HEK293 (cell line): ENCODE data around the gene CDC42EP5.

Experiments
- CTCF ChIA-PET: fragments of 350-600 bp; formaldehyde crosslinking; extraction: SDS; loops from one replicate; lab custom pipeline; 2021; ENCODE audit warnings: antibody characterized with exemption; lab: Yijun Ruan, JAX
- POLR2A ChIA-PET: fragments of 300-600 bp; formaldehyde crosslinking; extraction: SDS; loops from one replicate; lab custom pipeline; 2020; ENCODE audit warnings: antibody characterized with exemption, inconsistent platforms; lab: Yijun Ruan, JAX
- H3K27ac ChIP-seq: fragments of 200-500 bp; sonication (Bioruptor generic); 2 replicates; pipeline ENCODE4 v1.5.1; 2014; ENCODE audit warnings: low read depth, low read length, control low read depth, inconsistent platforms; ENCODE audit errors: extremely low read depth
- H3K36me3 ChIP-seq, 2 experiments: fragments of 200-500 bp in 1 of 2; sonication (Bioruptor generic) in 1 of 2; 1 replicate in 1 of 2; 2 replicates in 1 of 2; pipeline ENCODE4 v1.5.1; 2014 to 2017; ENCODE audit warnings: inconsistent platforms in 2 of 2, low read length in 2 of 2; ENCODE audit not compliant: control insufficient read depth in 2 of 2, insufficient read depth in 1 of 2
- H3K4me1 ChIP-seq: fragments of 200-500 bp; sonication (Bioruptor generic); 2 replicates; pipeline ENCODE4 v1.5.1; 2014; ENCODE audit warnings: mild to moderate bottlenecking, low read length, inconsistent platforms; ENCODE audit not compliant: control insufficient read depth, insufficient read depth
- H3K4me3 ChIP-seq: 2 replicates; pipeline ENCODE4 v1.5.1; 2011; ENCODE audit warnings: low read depth, mild to moderate bottlenecking, control low read depth, low read length, moderate library complexity
- H3K9me3 ChIP-seq: fragments of 200-500 bp; sonication (Bioruptor generic); 2 replicates; pipeline ENCODE4 v1.5.1; 2014; ENCODE audit warnings: low read depth, low read length, inconsistent platforms; ENCODE audit not compliant: control insufficient read depth, insufficient read depth
- MYNN ChIP-seq: fragments of 450-650 bp; formaldehyde crosslinking; IDR thresholded peaks from 2 replicates; pipeline ENCODE4 v1.5.1; 2016; ENCODE audit warnings: missing biosample characterization, missing genetic modification characterization, borderline replicate concordance
- ZNF114 ChIP-seq: fragments of 450-650 bp; formaldehyde crosslinking; IDR thresholded peaks from 2 replicates; pipeline ENCODE4 v1.5.0; 2017; ENCODE audit warnings: missing biosample characterization, missing genetic modification characterization
- ZNF121 ChIP-seq: fragments of 450-650 bp; formaldehyde crosslinking; IDR thresholded peaks from 2 replicates; pipeline ENCODE4 v1.5.1; 2016; ENCODE audit warnings: missing biosample characterization, missing genetic modification characterization
- TF ChIP-seq, protein P1 (sequence below): fragments of 450-650 bp; formaldehyde crosslinking; IDR thresholded peaks from 2 replicates; pipeline ENCODE4 v1.5.1; 2016; ENCODE audit warnings: missing biosample characterization, missing genetic modification characterization
- TF ChIP-seq, protein P2 (sequence below): fragments of 450-650 bp; formaldehyde crosslinking; IDR thresholded peaks from 2 replicates; pipeline ENCODE4 v1.5.1; 2016; ENCODE audit warnings: missing biosample characterization, missing genetic modification characterization
- TF ChIP-seq, protein P3 (sequence below): fragments of 450-650 bp; formaldehyde crosslinking; IDR thresholded peaks from 2 replicates; pipeline ENCODE4 v1.5.1; 2016; ENCODE audit warnings: missing biosample characterization, missing genetic modification characterization, borderline replicate concordance
- TF ChIP-seq, protein P4 (sequence below): fragments of 450-650 bp; formaldehyde crosslinking; IDR thresholded peaks from 2 replicates; pipeline ENCODE4 v1.5.1; 2016; ENCODE audit warnings: missing biosample characterization, missing genetic modification characterization

Gene CDC42EP5

DNA sequence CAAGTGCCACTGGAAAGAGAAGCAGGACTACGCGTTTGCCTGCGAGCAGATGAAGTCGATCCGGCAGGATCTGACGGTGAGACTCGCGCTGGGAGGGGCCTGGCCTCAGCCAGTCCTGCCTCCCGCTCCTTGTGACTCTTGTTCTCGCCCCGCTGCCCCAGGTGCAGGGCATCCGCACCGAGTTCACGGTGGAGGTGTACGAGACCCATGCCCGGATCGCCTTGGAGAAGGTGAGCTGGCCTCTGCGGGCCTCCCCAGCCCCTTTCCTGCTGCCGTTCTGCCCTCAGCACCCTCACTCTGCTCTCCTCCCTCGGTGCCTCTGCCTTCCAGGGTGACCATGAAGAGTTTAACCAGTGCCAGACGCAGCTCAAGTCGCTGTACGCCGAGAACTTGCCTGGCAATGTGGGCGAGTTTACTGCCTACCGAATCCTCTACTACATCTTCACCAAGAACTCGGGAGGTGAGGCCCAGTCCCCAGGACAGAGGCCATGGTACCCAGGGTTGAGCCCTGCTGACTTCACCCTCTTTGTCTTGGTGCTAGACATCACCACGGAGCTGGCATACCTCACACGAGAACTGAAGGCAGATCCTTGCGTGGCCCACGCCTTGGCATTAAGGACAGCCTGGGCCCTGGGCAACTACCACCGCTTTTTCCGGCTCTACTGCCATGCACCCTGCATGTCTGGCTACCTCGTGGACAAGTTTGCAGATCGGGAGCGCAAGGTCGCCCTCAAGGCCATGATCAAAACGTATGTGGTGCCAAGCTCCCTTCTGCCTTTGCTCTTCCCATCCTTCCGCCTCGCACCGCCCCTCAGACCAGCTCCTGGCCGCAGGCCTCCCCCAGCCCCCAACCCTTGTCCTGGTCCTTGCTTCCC lies 15.1 kb downstream of the CDC42EP5 start:
- no peak for TF ChIP-seq MYNN (tag by site-specific recombination)
- TF ChIP-seq, protein P1, sequence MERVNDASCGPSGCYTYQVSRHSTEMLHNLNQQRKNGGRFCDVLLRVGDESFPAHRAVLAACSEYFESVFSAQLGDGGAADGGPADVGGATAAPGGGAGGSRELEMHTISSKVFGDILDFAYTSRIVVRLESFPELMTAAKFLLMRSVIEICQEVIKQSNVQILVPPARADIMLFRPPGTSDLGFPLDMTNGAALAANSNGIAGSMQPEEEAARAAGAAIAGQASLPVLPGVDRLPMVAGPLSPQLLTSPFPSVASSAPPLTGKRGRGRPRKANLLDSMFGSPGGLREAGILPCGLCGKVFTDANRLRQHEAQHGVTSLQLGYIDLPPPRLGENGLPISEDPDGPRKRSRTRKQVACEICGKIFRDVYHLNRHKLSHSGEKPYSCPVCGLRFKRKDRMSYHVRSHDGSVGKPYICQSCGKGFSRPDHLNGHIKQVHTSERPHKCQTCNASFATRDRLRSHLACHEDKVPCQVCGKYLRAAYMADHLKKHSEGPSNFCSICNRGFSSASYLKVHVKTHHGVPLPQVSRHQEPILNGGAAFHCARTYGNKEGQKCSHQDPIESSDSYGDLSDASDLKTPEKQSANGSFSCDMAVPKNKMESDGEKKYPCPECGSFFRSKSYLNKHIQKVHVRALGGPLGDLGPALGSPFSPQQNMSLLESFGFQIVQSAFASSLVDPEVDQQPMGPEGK = 0 out of 2 replicates have a peak, but pooled peaks have one; percentile 15
- peaks cover 3% of the 10 kb centered on the region; the same call in 1 of the 2 replicates for H3K4me1 ChIP-seq
- ChIA-PET POLR2A (interaction anchor here (0.9 to 6.8 kb wide), 2 partner anchors 9 to 20 kb away, joined by 3 to 64 read pairs; partner anchors contain the start of gene LENG8), CTCF (interaction anchor here (0.8 to 1.4 kb wide), 2 partner anchors 18 to 960 kb away, joined by 3 read pairs; no protein-coding TSS in a partner anchor)
- no peaks in the 10 kb centered on the region for H3K9me3 ChIP-seq
- no peak overlapping the region for H3K27ac ChIP-seq
- H3K36me3 ChIP-seq = peaks cover 36 to 93% of the 10 kb centered on the region in 2 experiments
- H3K4me3 ChIP-seq = no peak overlapping the region

DNA sequence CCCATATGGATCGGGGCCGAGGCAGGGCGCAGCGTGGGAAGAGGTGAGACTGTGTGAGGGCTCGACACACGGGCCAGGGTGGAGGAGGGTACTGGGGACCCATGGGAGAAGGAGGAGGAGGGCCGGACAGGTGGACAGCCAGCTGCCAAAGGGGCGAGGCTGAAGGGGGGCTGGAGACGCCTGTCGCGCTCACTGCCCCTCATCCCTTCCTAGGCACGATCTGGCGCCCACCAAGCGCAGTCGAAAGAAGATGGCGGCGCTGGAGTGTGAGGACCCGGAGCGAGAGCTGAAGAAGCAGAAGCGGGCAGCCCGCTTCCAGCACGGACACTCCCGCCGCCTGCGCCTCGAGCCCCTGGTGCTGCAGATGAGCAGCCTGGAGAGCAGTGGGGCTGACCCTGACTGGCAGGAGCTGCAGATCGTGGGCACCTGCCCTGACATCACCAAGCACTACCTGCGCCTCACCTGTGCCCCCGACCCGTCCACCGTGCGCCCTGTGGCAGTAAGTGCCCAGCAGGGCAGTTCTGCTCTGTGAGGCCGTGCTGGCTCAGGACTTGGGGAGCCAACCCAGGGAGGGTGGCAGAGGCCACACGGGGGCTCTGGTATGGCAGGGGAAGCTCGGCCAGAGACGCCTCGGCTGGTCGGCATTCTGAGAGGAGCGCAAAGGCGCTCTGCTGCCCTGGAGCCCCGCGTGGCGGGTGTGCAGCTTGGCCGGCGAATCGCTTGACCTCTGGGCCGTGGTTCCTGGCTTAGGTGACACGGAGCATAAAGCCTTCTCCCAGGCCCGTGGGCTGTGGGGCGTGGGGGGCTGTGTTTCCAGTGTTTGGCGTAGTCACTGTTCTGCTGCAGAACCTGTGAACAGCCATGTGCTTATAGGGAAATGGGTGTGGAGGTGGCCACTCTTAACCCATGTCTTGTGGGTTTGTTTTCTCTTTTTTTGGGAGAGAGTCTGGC lies 16.4 kb downstream of the CDC42EP5 start:
- ChIA-PET CTCF (interaction anchor here (0.8 kb wide), 1 partner anchor 961 kb away, joined by 3 read pairs; no protein-coding TSS in a partner anchor), POLR2A (interaction anchor here (6.8 kb wide), 1 partner anchor 7 kb away, joined by 64 read pairs; the partner anchor contains the start of gene LENG8)
- Histone ChIP-seq H3K9me3 (no peaks in the 10 kb centered on the region), H3K27ac (no peak overlapping the region), H3K4me3 (no peak overlapping the region), H3K36me3 (peaks cover 44 to 98% of the 10 kb centered on the region in 2 experiments), H3K4me1 (peaks cover 4% of the 10 kb centered on the region; the same call in 1 of the 2 replicates)
- TF ChIP-seq, protein P2, sequence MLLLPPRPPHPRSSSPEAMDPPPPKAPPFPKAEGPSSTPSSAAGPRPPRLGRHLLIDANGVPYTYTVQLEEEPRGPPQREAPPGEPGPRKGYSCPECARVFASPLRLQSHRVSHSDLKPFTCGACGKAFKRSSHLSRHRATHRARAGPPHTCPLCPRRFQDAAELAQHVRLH (tag by site-specific recombination) = no peak
- TF ChIP-seq, protein P3, sequence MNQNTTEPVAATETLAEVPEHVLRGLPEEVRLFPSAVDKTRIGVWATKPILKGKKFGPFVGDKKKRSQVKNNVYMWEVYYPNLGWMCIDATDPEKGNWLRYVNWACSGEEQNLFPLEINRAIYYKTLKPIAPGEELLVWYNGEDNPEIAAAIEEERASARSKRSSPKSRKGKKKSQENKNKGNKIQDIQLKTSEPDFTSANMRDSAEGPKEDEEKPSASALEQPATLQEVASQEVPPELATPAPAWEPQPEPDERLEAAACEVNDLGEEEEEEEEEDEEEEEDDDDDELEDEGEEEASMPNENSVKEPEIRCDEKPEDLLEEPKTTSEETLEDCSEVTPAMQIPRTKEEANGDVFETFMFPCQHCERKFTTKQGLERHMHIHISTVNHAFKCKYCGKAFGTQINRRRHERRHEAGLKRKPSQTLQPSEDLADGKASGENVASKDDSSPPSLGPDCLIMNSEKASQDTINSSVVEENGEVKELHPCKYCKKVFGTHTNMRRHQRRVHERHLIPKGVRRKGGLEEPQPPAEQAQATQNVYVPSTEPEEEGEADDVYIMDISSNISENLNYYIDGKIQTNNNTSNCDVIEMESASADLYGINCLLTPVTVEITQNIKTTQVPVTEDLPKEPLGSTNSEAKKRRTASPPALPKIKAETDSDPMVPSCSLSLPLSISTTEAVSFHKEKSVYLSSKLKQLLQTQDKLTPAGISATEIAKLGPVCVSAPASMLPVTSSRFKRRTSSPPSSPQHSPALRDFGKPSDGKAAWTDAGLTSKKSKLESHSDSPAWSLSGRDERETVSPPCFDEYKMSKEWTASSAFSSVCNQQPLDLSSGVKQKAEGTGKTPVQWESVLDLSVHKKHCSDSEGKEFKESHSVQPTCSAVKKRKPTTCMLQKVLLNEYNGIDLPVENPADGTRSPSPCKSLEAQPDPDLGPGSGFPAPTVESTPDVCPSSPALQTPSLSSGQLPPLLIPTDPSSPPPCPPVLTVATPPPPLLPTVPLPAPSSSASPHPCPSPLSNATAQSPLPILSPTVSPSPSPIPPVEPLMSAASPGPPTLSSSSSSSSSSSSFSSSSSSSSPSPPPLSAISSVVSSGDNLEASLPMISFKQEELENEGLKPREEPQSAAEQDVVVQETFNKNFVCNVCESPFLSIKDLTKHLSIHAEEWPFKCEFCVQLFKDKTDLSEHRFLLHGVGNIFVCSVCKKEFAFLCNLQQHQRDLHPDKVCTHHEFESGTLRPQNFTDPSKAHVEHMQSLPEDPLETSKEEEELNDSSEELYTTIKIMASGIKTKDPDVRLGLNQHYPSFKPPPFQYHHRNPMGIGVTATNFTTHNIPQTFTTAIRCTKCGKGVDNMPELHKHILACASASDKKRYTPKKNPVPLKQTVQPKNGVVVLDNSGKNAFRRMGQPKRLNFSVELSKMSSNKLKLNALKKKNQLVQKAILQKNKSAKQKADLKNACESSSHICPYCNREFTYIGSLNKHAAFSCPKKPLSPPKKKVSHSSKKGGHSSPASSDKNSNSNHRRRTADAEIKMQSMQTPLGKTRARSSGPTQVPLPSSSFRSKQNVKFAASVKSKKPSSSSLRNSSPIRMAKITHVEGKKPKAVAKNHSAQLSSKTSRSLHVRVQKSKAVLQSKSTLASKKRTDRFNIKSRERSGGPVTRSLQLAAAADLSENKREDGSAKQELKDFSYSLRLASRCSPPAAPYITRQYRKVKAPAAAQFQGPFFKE = no peak
- TF ChIP-seq, protein P4, sequence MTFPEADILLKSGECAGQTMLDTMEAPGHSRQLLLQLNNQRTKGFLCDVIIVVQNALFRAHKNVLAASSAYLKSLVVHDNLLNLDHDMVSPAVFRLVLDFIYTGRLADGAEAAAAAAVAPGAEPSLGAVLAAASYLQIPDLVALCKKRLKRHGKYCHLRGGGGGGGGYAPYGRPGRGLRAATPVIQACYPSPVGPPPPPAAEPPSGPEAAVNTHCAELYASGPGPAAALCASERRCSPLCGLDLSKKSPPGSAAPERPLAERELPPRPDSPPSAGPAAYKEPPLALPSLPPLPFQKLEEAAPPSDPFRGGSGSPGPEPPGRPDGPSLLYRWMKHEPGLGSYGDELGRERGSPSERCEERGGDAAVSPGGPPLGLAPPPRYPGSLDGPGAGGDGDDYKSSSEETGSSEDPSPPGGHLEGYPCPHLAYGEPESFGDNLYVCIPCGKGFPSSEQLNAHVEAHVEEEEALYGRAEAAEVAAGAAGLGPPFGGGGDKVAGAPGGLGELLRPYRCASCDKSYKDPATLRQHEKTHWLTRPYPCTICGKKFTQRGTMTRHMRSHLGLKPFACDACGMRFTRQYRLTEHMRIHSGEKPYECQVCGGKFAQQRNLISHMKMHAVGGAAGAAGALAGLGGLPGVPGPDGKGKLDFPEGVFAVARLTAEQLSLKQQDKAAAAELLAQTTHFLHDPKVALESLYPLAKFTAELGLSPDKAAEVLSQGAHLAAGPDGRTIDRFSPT (tag by site-specific recombination) = 0 out of 2 replicates have a peak, but pooled peaks have one; percentile 22
- TF ChIP-seq ZNF114 (no peak), ZNF121 (tag by site-specific recombination) (no peak)
